Measurements from ENCODE around the gene GNS. TPM values are rescaled to one million over a fixed set of nuclear protein-coding genes. Genes with fewer than 3 reads are reported as not detected.

The GNS gene
- total RNA-seq, 1 experiment from 2014 or later: 55.1 TPM

- no TSS peak for BruUV-seq (replicated peaks)
- intact Hi-C loops (cut with micrococcal nuclease): no loop called here
- TF ChIP-seq EZH2 (IDR thresholded peaks at IDR 0.05; ENCODE audit: low read length, unreplicated experiment) (no peak), EZH2phosphoT487 (IDR thresholded peaks at IDR 0.05; ENCODE audit: borderline replicate concordance, low read length) (no peak), CTCF (conservative IDR thresholded peaks at IDR 0.05; ENCODE audit: low read depth, low read length) (no peak)
- H4K20me1 ChIP-seq (ENCODE audit: low read length): no peaks in the 10 kb centered on the region
- no peak for DNase-seq
- no peaks in the 10 kb centered on the region for H3K27me3 ChIP-seq (ENCODE audit: low read length)
- H3K27ac ChIP-seq (ENCODE audit: low read length): no peak overlapping the region
- H3K4me3 ChIP-seq (ENCODE audit: low read length): no peak overlapping the region
- H3K36me3 ChIP-seq (ENCODE audit: low read depth, low read length): no peaks in the 10 kb centered on the region
- no peaks in the 10 kb centered on the region for H3F3A ChIP-seq (ENCODE audit: low read length, unreplicated experiment)
- no peak overlapping the region for H3K9ac ChIP-seq (ENCODE audit: low read length)
- no peak for ATAC-seq
- H3K4me2 ChIP-seq (ENCODE audit: low read length): no peak overlapping the region
- no peaks in the 10 kb centered on the region for H3K9me2 ChIP-seq (replicated peaks; ENCODE audit: low read length)
- H2AFZ ChIP-seq (ENCODE audit: low read length): no peak overlapping the region
- H3K9me3 ChIP-seq (ENCODE audit: low read length): no peaks in the 10 kb centered on the region
- peaks cover 15% of the 10 kb centered on the region for H3K4me1 ChIP-seq (ENCODE audit: insufficient read depth, low read length)
- CTCF ChIA-PET: no interaction called here
- H3K79me2 ChIP-seq (ENCODE audit: low read length): peaks cover 27% of the 10 kb centered on the region
- POLR2A ChIA-PET (ENCODE audit: unreplicated experiment): no interaction called here
Observed at GRCh38 chr12:64685050-64685449, 74.2 kb downstream of the GNS start.

GRCh38 chr12:64683816-64684543 is 75.2 kb downstream of the GNS start:
- peaks cover 24% of the 10 kb centered on the region for H3K4me1 ChIP-seq (ENCODE audit: insufficient read depth, low read length)
- H3K9me2 ChIP-seq (replicated peaks; ENCODE audit: low read length): no peaks in the 10 kb centered on the region
- H3K4me3 ChIP-seq (ENCODE audit: low read length): no peak overlapping the region
- H4K20me1 ChIP-seq (ENCODE audit: low read length): no peaks in the 10 kb centered on the region
- no peak overlapping the region for H3K9ac ChIP-seq (ENCODE audit: low read length)
- no peaks in the 10 kb centered on the region for H3K9me3 ChIP-seq (ENCODE audit: low read length)
- H3K36me3 ChIP-seq (ENCODE audit: low read depth, low read length): no peaks in the 10 kb centered on the region
- no peaks in the 10 kb centered on the region for H3K27me3 ChIP-seq (ENCODE audit: low read length)
- H3F3A ChIP-seq (ENCODE audit: low read length, unreplicated experiment): peaks cover 3% of the 10 kb centered on the region
- intact Hi-C loops (cut with micrococcal nuclease): no loop called here
- TF ChIP-seq EZH2phosphoT487 (IDR thresholded peaks at IDR 0.05; ENCODE audit: borderline replicate concordance, low read length): no peak
- TF ChIP-seq EZH2 (IDR thresholded peaks at IDR 0.05; ENCODE audit: low read length, unreplicated experiment): no peak
- TF ChIP-seq CTCF (conservative IDR thresholded peaks at IDR 0.05; ENCODE audit: low read depth, low read length): no peak
- DNase-seq (no peak), ATAC-seq (no peak)
- no peak overlapping the region for H3K4me2 ChIP-seq (ENCODE audit: low read length)
- no peak overlapping the region for H3K27ac ChIP-seq (ENCODE audit: low read length)
- CTCF ChIA-PET: no interaction called here
- POLR2A ChIA-PET (ENCODE audit: unreplicated experiment): no interaction called here
- peaks cover 27% of the 10 kb centered on the region for H3K79me2 ChIP-seq (ENCODE audit: low read length)
- no TSS peak for BruUV-seq (replicated peaks)
- no peak overlapping the region for H2AFZ ChIP-seq (ENCODE audit: low read length)

GRCh38 chr12:64682572-64683277 is 76.5 kb downstream of the GNS start:
- H3F3A ChIP-seq (ENCODE audit: low read length, unreplicated experiment): peaks cover 3% of the 10 kb centered on the region
- no peak overlapping the region for H3K9ac ChIP-seq (ENCODE audit: low read length)
- no peak overlapping the region for H3K4me2 ChIP-seq (ENCODE audit: low read length)
- no peak overlapping the region for H3K27ac ChIP-seq (ENCODE audit: low read length)
- intact Hi-C loops (cut with micrococcal nuclease): no loop called here
- no peaks in the 10 kb centered on the region for H3K9me2 ChIP-seq (replicated peaks; ENCODE audit: low read length)
- peaks cover 36% of the 10 kb centered on the region for H3K4me1 ChIP-seq (ENCODE audit: insufficient read depth, low read length)
- no peak for DNase-seq
- H2AFZ ChIP-seq (ENCODE audit: low read length): no peak overlapping the region
- no peak overlapping the region for H3K4me3 ChIP-seq (ENCODE audit: low read length)
- H3K9me3 ChIP-seq (ENCODE audit: low read length): no peaks in the 10 kb centered on the region
- H3K27me3 ChIP-seq (ENCODE audit: low read length): no peaks in the 10 kb centered on the region
- ChIA-PET CTCF (no interaction called here), POLR2A (ENCODE audit: unreplicated experiment) (no interaction called here)
- TF ChIP-seq CTCF (conservative IDR thresholded peaks at IDR 0.05; ENCODE audit: low read depth, low read length) (no peak), EZH2phosphoT487 (IDR thresholded peaks at IDR 0.05; ENCODE audit: borderline replicate concordance, low read length) (no peak), EZH2 (IDR thresholded peaks at IDR 0.05; ENCODE audit: low read length, unreplicated experiment) (no peak)
- no peak for ATAC-seq
- no peaks in the 10 kb centered on the region for H4K20me1 ChIP-seq (ENCODE audit: low read length)
- H3K36me3 ChIP-seq (ENCODE audit: low read depth, low read length): no peaks in the 10 kb centered on the region
- BruUV-seq (replicated peaks): no TSS peak
- H3K79me2 ChIP-seq (ENCODE audit: low read length): peaks cover 38% of the 10 kb centered on the region

All from PC-3 (cell line).